ENCODE data around the gene IL1F10. TPM values are rescaled to one million over a fixed set of nuclear protein-coding genes. Genes with fewer than 3 reads are reported as not detected.

The IL1F10 gene
- total RNA-seq, 1 donor from 2014 or later, result not detected

- H3K27ac Mint-ChIP-seq (ENCODE audit: unreplicated experiment), result no peak overlapping the region
- H3K9me3 Mint-ChIP-seq (ENCODE audit: unreplicated experiment), result no peaks in the 10 kb centered on the region
- DNase-seq (ENCODE audit: extremely low spot score, unreplicated experiment), result peak; percentile 13
- H3K36me3 Mint-ChIP-seq (ENCODE audit: unreplicated experiment), result no peaks in the 10 kb centered on the region
- TF ChIP-seq CTCF (IDR thresholded peaks at IDR 0.05), result no peak
- H3K4me3 Mint-ChIP-seq (ENCODE audit: unreplicated experiment), result no peak overlapping the region
- peaks cover 72% of the 10 kb centered on the region for H3K27me3 Mint-ChIP-seq (ENCODE audit: unreplicated experiment)
- no peaks in the 10 kb centered on the region for H3K4me1 Mint-ChIP-seq (ENCODE audit: unreplicated experiment)
Measured at GRCh38 chr2:113038291-113038690, 29.5 kb upstream of the IL1F10 start.

- no peaks in the 10 kb centered on the region for H3K9me3 Mint-ChIP-seq (ENCODE audit: unreplicated experiment)
- DNase-seq (ENCODE audit: extremely low spot score, unreplicated experiment), result no peak
- H3K4me3 Mint-ChIP-seq (ENCODE audit: unreplicated experiment), result no peak overlapping the region
- no peak for TF ChIP-seq CTCF (IDR thresholded peaks at IDR 0.05)
- H3K36me3 Mint-ChIP-seq (ENCODE audit: unreplicated experiment), result no peaks in the 10 kb centered on the region
- H3K27ac Mint-ChIP-seq (ENCODE audit: unreplicated experiment), result no peak overlapping the region
- no peaks in the 10 kb centered on the region for H3K4me1 Mint-ChIP-seq (ENCODE audit: unreplicated experiment)
- H3K27me3 Mint-ChIP-seq (ENCODE audit: unreplicated experiment), result peaks cover 72% of the 10 kb centered on the region
Measured at GRCh38 chr2:113039158-113039557, 28.6 kb upstream of the IL1F10 start.

- no peak overlapping the region for H3K4me3 Mint-ChIP-seq (ENCODE audit: unreplicated experiment)
- H3K4me1 Mint-ChIP-seq (ENCODE audit: unreplicated experiment), result no peaks in the 10 kb centered on the region
- DNase-seq (ENCODE audit: extremely low spot score, unreplicated experiment), result peak; percentile 3
- peaks cover 71% of the 10 kb centered on the region for H3K27me3 Mint-ChIP-seq (ENCODE audit: unreplicated experiment)
- H3K36me3 Mint-ChIP-seq (ENCODE audit: unreplicated experiment), result no peaks in the 10 kb centered on the region
- TF ChIP-seq CTCF (IDR thresholded peaks at IDR 0.05), result no peak
- H3K27ac Mint-ChIP-seq (ENCODE audit: unreplicated experiment), result no peak overlapping the region
- H3K9me3 Mint-ChIP-seq (ENCODE audit: unreplicated experiment), result no peaks in the 10 kb centered on the region
Measured at GRCh38 chr2:113039719-113040118, 28.1 kb upstream of the IL1F10 start.

- peak; percentile 32 for DNase-seq (ENCODE audit: extremely low spot score, unreplicated experiment)
- H3K27me3 Mint-ChIP-seq (ENCODE audit: unreplicated experiment), result peaks cover 71% of the 10 kb centered on the region
- no peak overlapping the region for H3K4me3 Mint-ChIP-seq (ENCODE audit: unreplicated experiment)
- no peak overlapping the region for H3K27ac Mint-ChIP-seq (ENCODE audit: unreplicated experiment)
- H3K36me3 Mint-ChIP-seq (ENCODE audit: unreplicated experiment), result no peaks in the 10 kb centered on the region
- H3K9me3 Mint-ChIP-seq (ENCODE audit: unreplicated experiment), result no peaks in the 10 kb centered on the region
- no peaks in the 10 kb centered on the region for H3K4me1 Mint-ChIP-seq (ENCODE audit: unreplicated experiment)
- TF ChIP-seq CTCF (IDR thresholded peaks at IDR 0.05), result no peak
Measured at GRCh38 chr2:113041871-113042270, 25.9 kb upstream of the IL1F10 start.

GRCh38 chr2:113046465-113046864, 21.3 kb upstream of the IL1F10 start:
- Mint-ChIP-seq H3K4me1 (ENCODE audit: unreplicated experiment) (no peaks in the 10 kb centered on the region), H3K27ac (ENCODE audit: unreplicated experiment) (no peak overlapping the region), H3K36me3 (ENCODE audit: unreplicated experiment) (no peaks in the 10 kb centered on the region), H3K27me3 (ENCODE audit: unreplicated experiment) (peaks cover 55% of the 10 kb centered on the region), H3K9me3 (ENCODE audit: unreplicated experiment) (no peaks in the 10 kb centered on the region), H3K4me3 (ENCODE audit: unreplicated experiment) (no peak overlapping the region)
- TF ChIP-seq CTCF (IDR thresholded peaks at IDR 0.05), result no peak
- DNase-seq (ENCODE audit: extremely low spot score, unreplicated experiment), result no peak

All from osteocyte (in vitro differentiated cells).